Measurements from ENCODE around the gene RYR2. TPM values are rescaled to one million over a fixed set of nuclear protein-coding genes. Genes with fewer than 3 reads are reported as not detected.
"Not testable (repeated sequence)": the region's sequence is repeated elsewhere in the genome, so short reads cannot be mapped to it uniquely, and the experiment has no call there.

RYR2 gene
- total and polyA plus RNA-seq, 3 donors from 2014 or later, result 5.4 to 9.5 (median 9.1) TPM

DNA sequence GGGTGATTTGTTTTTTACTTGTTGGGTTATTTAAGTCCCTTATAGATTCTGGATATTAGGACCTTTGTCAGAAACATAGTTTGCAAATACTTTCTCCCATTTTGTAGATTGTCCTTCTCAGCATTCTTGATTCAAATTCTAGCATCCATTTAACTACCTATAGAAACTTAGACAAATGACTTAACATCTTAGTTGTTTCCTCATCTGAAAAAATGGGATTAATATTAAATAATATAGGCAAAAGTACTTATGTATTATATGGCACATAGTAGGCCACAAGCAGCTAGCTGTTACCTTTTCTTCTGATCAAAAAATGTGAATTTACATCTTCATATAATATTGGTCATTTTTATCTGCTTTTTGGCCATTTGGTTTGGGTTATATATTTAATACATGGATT, 541.3 kb downstream of the RYR2 start:
- Histone ChIP-seq H3K27me3 (no peaks in the 10 kb centered on the region), H3K27ac (no peak overlapping the region), H3K4me1 (no peaks in the 10 kb centered on the region), H3K9me3 (no peaks in the 10 kb centered on the region), H3K36me3 (ENCODE audit: low read depth, missing control alignments) (no peaks in the 10 kb centered on the region), H3K4me3 (no peak overlapping the region)
- TF ChIP-seq, protein P1, sequence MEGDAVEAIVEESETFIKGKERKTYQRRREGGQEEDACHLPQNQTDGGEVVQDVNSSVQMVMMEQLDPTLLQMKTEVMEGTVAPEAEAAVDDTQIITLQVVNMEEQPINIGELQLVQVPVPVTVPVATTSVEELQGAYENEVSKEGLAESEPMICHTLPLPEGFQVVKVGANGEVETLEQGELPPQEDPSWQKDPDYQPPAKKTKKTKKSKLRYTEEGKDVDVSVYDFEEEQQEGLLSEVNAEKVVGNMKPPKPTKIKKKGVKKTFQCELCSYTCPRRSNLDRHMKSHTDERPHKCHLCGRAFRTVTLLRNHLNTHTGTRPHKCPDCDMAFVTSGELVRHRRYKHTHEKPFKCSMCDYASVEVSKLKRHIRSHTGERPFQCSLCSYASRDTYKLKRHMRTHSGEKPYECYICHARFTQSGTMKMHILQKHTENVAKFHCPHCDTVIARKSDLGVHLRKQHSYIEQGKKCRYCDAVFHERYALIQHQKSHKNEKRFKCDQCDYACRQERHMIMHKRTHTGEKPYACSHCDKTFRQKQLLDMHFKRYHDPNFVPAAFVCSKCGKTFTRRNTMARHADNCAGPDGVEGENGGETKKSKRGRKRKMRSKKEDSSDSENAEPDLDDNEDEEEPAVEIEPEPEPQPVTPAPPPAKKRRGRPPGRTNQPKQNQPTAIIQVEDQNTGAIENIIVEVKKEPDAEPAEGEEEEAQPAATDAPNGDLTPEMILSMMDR (IDR thresholded peaks at IDR 0.05), result no peak
- no peak for TF ChIP-seq POLR2A (IDR thresholded peaks at IDR 0.05)
- intact Hi-C loops (cut with DNase I; ENCODE audit: low total_unique reads), result no loop called here
- no peak for DNase-seq

DNA sequence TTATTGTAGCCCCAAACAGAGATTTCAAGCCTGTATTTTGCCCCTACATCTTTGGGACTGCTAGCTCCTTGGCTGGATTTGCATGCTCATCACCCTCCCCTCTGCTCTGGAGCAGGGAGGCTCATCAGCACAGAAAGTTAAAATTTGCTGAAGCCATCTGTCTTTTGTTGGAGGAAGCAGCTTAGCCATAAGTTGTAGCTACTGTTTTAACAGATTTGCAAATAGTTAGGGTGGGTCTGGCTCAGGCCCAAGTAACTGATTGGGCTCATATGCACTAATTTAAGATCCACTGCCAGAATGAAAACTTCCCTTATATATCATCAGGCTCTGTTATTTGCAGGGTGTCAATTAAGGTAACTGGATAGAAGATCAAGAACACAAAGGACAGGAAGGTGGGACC, 541.8 kb downstream of the RYR2 start:
- Histone ChIP-seq H3K36me3 (ENCODE audit: low read depth, missing control alignments) (no peaks in the 10 kb centered on the region), H3K27ac (no peak overlapping the region), H3K27me3 (no peaks in the 10 kb centered on the region), H3K4me1 (no peaks in the 10 kb centered on the region), H3K4me3 (no peak overlapping the region), H3K9me3 (no peaks in the 10 kb centered on the region)
- DNase-seq, result no peak
- no peak for TF ChIP-seq POLR2A (IDR thresholded peaks at IDR 0.05)
- TF ChIP-seq, protein P1 (IDR thresholded peaks at IDR 0.05), result no peak
- intact Hi-C loops (cut with DNase I; ENCODE audit: low total_unique reads), result no loop called here

DNA sequence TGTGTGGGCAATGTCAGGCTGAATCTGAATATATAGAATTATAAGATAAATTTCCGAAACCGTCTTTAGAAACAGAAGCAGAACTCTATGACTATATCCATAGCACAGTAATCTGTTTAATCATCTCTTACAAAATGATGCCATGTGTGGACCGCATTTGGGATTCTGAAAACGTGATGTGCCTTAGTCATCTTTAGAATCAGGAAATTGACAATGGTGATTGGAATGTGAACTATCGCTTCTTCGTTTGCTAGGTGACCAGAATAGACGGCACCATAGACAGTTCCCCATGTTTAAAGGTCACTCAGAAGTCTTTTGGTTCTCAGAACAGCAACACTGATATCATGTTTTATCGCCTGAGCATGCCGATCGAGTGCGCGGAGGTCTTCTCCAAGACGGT, 548.4 kb downstream of the RYR2 start:
- Histone ChIP-seq H3K27ac (no peak overlapping the region), H3K4me3 (no peak overlapping the region), H3K27me3 (no peaks in the 10 kb centered on the region), H3K36me3 (ENCODE audit: low read depth, missing control alignments) (no peaks in the 10 kb centered on the region), H3K9me3 (no peaks in the 10 kb centered on the region), H3K4me1 (no peaks in the 10 kb centered on the region)
- no peak for TF ChIP-seq POLR2A (IDR thresholded peaks at IDR 0.05)
- TF ChIP-seq, protein P1 (IDR thresholded peaks at IDR 0.05), result no peak
- 93 to 95% methylated on average over 13 of the region's 13 CpGs for WGBS, 2 donors
- DNase-seq, result no peak
- intact Hi-C loops (cut with DNase I; ENCODE audit: low total_unique reads), result no loop called here

DNA sequence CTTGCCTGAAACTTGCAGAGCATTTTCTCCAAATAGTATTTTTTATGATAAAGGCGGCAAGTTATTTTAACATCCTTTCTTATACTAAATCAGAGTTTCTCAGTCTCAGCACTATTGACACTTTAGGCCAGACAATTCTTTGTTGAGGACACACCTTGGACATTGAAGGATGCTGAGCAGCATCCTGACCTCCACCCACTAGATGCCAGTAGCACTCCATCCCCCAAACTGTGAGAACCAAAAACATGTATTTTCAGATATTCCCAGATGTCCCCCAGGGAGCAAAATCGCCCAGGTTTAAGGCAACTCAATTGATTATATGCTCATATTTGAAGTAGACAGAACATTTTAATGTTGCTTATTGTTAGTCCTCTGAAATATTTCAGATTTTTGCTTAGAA, 549.4 kb downstream of the RYR2 start:
- Histone ChIP-seq H3K27me3 (no peaks in the 10 kb centered on the region), H3K9me3 (no peaks in the 10 kb centered on the region), H3K36me3 (ENCODE audit: low read depth, missing control alignments) (no peaks in the 10 kb centered on the region), H3K4me1 (no peaks in the 10 kb centered on the region), H3K27ac (no peak overlapping the region), H3K4me3 (no peak overlapping the region)
- intact Hi-C loops (cut with DNase I; ENCODE audit: low total_unique reads), result no loop called here
- DNase-seq, result no peak
- WGBS, 2 donors, result 80 to 89% methylated on average over 2 of the region's 2 CpGs
- TF ChIP-seq POLR2A (IDR thresholded peaks at IDR 0.05), result no peak
- TF ChIP-seq, protein P1 (IDR thresholded peaks at IDR 0.05), result no peak

DNA sequence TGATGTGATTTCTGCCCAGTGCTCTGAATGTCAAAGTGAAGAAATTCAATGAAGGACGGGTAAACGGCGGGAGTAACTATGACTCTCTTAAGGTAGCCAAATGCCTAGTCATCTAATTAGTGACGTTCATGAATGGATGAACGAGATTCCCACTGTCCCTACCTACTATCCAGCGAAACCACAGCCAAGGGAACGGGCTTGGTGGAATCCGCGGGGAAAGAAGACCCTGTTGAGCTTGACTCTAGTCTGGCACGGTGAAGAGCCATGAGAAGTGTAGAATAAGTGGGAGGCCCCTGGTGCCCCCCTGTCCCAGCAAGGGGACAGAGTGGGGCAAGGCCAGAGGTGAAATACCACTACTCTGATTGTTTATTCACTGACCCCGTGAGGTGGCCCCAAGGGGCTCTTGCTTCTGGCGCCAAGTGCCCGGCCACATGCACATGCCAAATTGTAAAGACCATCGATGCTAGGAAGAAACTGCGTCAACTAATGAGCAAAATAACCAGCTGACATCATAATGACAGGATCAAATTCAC, 561.1 kb downstream of the RYR2 start:
- DNase-seq; H3K27ac ChIP-seq; H3K27me3 ChIP-seq; H3K36me3 ChIP-seq (ENCODE audit: low read depth, missing control alignments); H3K4me3 ChIP-seq; intact Hi-C loops (cut with DNase I; ENCODE audit: low total_unique reads); H3K4me1 ChIP-seq; H3K9me3 ChIP-seq: not testable (repeated sequence)
- 83 to 89% methylated on average over 15 of the region's 15 CpGs for WGBS, 2 donors
